CD4-positive, alpha-beta T cell treated with Interferon gamma for 1 hour (primary cell): ENCODE results near the gene CDH20.

Experiments
- DNase-seq: peaks from one replicate; pipeline ENCODE4 v3.0.0-alpha.2; 2020

Gene CDH20

GRCh38 chr18:61432590-61432989 is 99.4 kb downstream of the CDH20 start:
- no peak for DNase-seq

GRCh38 chr18:61435064-61435652 is 101.9 kb downstream of the CDH20 start:
- no peak for DNase-seq

GRCh38 chr18:61443081-61443725 is 110.0 kb downstream of the CDH20 start:
- DNase-seq = no peak

- no peak for DNase-seq
These were observed 115.1 kb downstream of the CDH20 start for GRCh38 chr18:61448316-61448715.

GRCh38 chr18:61459896-61460648 is 126.8 kb downstream of the CDH20 start:
- DNase-seq = no peak

- DNase-seq = no peak
These were observed 131.4 kb downstream of the CDH20 start for GRCh38 chr18:61464551-61465142.

GRCh38 chr18:61466736-61467135 is 133.5 kb downstream of the CDH20 start:
- DNase-seq = no peak

- DNase-seq = no peak
These were observed 136.9 kb downstream of the CDH20 start for GRCh38 chr18:61470031-61470674.

GRCh38 chr18:61471541-61471940 is 138.3 kb downstream of the CDH20 start:
- no peak for DNase-seq

- no peak for DNase-seq
These were observed 138.7 kb downstream of the CDH20 start for GRCh38 chr18:61471942-61472341.

- no peak for DNase-seq
These were observed 141.1 kb downstream of the CDH20 start for GRCh38 chr18:61474341-61474740.

GRCh38 chr18:61474918-61475317 is 141.7 kb downstream of the CDH20 start:
- DNase-seq = no peak

- no peak for DNase-seq
These were observed 142.7 kb downstream of the CDH20 start for GRCh38 chr18:61475931-61476330.

GRCh38 chr18:61489334-61489733 is 156.1 kb downstream of the CDH20 start:
- DNase-seq = no peak

- DNase-seq = no peak
These were observed 163.1 kb downstream of the CDH20 start for GRCh38 chr18:61496374-61496773.

GRCh38 chr18:61497422-61497821 is 164.2 kb downstream of the CDH20 start:
- DNase-seq = no peak

- no peak for DNase-seq
These were observed 169.2 kb downstream of the CDH20 start for GRCh38 chr18:61502472-61502871.

GRCh38 chr18:61503688-61504087 is 170.5 kb downstream of the CDH20 start:
- DNase-seq = no peak

- DNase-seq = no peak
These were observed 195.7 kb downstream of the CDH20 start for GRCh38 chr18:61528961-61529360.

GRCh38 chr18:61530681-61531080 is 197.5 kb downstream of the CDH20 start:
- no peak for DNase-seq

GRCh38 chr18:61531182-61531581 is 198.0 kb downstream of the CDH20 start:
- no peak for DNase-seq

- no peak for DNase-seq
These were observed 198.7 kb downstream of the CDH20 start for GRCh38 chr18:61531891-61532290.

GRCh38 chr18:61535401-61535800 is 202.2 kb downstream of the CDH20 start:
- DNase-seq = no peak
